Dermis microvascular lymphatic vessel endothelial cell (primary cell): ENCODE data around the gene MAFF. TPM values are rescaled to one million over a fixed set of nuclear protein-coding genes. Genes with fewer than 3 reads are reported as not detected.

Source experiments
- DNase-seq, 2 donors: peaks; one replicate each; pipeline versions ENCODE4 v3.0.0 to v3.0.0-alpha.2; 2010; ENCODE audit warnings: low read depth in 2 of 2
- total RNA-seq: library from RNA; depleted of rRNA; stranded (reverse); fragments of >200 nt; gene quantifications from 2 replicates; pipeline ENCODE4 v1.2.1, GENCODE V29; 2014

Gene MAFF
- total RNA-seq, 1 donor from 2014 or later = 34.9 TPM

GRCh38 chr22:38247713-38248112 lies 45.9 kb downstream of the MAFF start:
- DNase-seq = no peak

DNA sequence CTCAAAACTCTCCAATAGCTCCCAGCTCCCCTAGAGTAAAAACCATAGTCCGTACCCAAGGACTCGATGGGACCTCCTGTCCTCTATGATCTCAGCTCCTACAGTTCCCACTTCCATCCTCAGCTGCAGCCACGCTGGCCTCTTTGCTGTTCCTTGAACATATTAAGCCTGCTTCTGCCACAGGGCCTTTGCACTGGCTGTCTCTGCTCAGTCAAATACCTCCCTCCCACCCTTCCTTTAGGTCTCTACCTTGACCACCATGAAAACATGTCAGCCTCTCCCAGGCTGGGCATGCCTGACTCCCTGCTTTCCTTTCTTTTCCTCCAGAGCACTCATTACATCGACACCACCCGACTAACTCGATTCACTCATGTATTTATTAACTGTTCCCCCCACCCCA lies 46.5 kb downstream of the MAFF start:
- no peak for DNase-seq

DNA sequence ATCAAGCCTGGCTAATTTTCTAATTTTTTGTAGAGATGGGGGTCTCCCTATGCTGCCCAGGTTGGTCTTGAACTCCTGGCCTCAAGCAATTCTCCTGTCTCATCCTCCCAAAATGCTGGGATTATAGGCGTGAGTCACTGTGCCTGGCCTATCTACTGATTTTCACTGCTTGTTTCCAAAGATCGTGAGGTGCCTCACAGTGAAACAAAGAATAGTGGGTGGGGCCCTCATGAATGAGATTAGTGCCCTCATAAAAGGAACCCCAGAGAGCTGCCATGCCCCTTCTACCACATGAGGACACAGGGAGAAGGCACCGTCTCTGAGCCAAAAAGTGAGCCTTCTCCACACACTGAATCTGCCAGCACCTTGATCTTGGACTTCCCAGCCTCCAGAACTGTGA lies 47.5 kb downstream of the MAFF start:
- no peak for DNase-seq

DNA sequence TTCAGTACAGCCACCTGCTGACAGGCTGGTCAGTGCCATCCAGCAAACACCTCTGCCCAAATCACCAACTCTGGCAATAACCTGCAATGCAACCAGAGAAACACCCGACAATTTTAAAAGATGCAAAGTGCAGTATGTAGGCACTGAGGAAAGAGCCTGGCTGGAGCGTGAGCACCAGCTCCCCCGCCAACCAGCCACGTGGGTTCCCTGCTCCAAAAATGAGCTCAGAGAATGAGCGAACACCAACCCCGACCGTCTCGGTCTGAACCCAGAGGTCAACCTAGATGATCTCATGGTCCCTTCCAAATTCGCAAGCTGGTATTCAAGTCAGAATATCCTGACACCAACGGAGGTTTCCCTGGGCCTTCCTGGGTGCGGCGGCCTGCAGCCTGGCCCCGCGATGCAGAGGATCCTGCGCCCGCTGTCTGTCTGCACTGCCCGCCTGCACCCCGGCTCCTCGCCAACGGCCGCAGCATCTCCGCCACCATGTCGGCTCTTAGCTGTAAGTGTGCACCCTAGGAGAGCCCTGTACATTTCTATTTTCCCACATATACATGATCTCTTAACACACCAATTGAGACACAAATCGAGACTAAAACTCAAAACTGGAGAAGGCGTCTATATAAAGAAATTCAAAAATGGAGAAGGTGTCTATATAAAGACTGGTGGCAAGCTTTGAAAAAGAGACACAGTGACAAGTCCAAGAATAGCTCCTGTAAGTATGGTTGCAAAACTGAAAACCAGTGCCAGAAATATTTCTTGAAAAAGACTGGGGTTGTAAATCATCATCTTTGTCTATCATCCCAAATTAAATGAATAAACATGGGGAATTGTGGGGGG lies 48.2 kb downstream of the MAFF start:
- no peak for DNase-seq

- DNase-seq = no peak
These were observed 49.0 kb downstream of the MAFF start for GRCh38 chr22:38250643-38251340.

GRCh38 chr22:38251341-38251692 lies 49.5 kb downstream of the MAFF start:
- no peak for DNase-seq

GRCh38 chr22:38255697-38256096 lies 53.9 kb downstream of the MAFF start:
- no peak for DNase-seq

DNA sequence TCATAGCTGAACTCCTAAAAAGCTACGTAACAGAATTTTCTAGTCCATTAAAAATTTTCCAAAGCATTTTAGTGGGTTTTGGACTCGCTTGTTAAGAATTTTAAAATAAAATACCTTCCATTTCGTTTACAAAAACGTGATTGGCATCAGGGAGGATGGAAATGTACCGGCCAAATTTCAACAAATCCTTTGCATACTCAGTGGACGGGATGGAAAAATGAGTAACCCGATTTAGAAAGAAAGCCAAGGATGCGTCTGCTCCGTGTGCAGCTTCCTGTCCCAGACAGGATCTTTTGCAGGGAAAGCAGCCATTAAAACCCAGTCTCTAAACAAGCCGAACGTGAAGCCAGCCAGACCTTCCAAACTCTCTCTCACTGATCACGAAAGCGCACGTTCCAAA lies 55.4 kb downstream of the MAFF start:
- peak; percentile 87 to 92 for DNase-seq

DNA sequence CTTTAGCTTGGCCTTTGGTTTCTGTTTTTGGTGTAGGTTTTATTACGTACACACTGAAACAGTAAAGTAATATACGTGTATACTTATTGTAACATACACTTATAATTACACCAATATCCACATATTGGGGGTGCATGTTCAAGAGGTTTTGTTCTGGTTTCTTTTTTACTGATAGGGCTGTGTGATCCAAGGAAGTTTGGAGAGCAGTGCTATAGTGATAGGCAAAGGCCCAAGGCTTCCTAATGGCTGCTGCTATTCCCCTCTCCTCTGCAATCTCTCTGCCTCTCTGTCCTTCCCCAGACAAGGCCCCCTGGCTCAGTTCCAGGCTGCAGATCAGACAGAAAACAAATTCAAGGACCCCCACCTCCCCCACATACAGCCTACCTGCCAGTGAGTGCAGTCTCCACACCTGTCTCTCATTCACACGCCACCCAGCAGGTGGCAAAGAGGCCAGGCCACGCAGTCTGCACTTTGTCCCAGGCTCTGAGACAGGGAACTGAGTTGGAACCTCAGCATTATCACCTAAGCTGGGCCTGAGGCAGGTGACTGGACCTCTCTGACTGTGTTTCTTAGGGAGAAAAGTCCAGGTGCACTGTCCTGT lies 56.0 kb downstream of the MAFF start:
- DNase-seq = no peak

GRCh38 chr22:38258895-38259294 lies 57.1 kb downstream of the MAFF start:
- peak in 1 of 2 donors; percentile 23 for DNase-seq

DNA sequence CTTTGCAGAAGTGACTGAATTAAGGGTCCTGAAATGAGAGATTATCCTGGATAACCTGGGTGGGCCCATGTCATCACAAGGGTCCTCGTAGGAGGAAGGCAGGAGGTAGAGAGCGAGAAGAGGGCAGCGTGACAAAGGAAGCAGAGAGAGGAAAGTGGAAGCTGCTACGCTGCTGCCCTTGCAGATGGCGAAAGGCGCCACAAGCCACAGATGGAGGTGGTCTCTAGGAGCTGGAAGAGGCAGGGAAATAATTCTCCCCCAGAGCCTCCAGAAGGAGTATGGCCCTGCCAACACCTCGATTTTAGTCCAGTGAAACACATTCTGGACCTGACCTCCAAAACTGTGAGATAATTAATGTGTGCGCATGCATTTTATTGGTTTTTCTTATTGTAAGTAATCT lies 57.6 kb downstream of the MAFF start:
- no peak for DNase-seq

- DNase-seq = no peak
These were observed 59.2 kb downstream of the MAFF start for GRCh38 chr22:38260761-38261681.

DNA sequence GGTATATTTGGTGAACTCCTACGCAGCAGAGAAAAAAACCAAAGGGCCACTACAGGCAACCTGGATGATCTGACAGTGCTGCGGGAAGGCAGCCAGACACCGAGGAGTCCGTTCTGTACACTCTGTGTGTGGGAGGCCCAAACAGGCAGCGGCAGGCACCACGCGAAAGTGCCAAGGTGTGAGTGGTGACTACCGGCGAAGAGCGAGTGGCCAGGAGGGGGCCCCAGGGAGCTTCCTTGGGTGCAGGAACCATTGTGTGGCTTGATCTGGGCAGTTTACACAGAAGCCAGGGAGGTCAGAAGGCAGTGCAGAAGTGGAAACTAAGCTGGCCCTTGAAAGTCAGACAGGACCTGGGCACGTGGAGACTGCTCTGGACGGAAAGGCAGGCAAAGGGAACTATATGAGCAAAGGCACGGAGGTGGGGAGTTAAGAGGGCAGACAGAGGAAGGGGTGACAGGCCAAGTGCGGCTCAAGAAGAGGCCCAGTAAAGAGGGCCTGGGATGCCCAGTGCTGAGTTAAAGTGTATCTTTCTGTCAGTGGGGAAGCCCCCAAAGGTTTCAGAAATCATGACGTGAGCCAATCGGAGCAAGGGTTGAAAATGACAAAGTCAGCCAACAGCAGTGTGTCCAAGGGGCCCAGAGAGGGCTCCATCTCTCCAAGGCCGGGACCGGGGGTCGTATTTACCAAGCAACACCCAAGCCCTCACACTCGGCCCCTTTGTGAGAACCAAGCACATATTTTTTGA lies 60.4 kb downstream of the MAFF start:
- peak in 1 of 2 donors; percentile 44 for DNase-seq

GRCh38 chr22:38264322-38264843 lies 62.6 kb downstream of the MAFF start:
- DNase-seq = no peak

Other genes starting within 250 kb of the MAFF start
- gene C22orf23, start 248.4 kb upstream of the MAFF start, total RNA-seq = under 0.01 and 0.13 TPM in 2 replicates
- 38.8 and 44.9 TPM in 2 replicates for gene POLR2F, start 248.3 kb upstream of the MAFF start, total RNA-seq
- not detected in 2 replicates for gene SOX10, start 217.4 kb upstream of the MAFF start, total RNA-seq
- 6.5 and 11.5 TPM in 2 replicates for gene PICK1, start 144.6 kb upstream of the MAFF start, total RNA-seq
- under 0.01 and 0.13 TPM in 2 replicates for gene SLC16A8, start 117.8 kb upstream of the MAFF start, total RNA-seq
- 0.25 TPM in 1 of 2 replicates, not detected in the other for gene BAIAP2L2, start 91.3 kb upstream of the MAFF start, total RNA-seq
- gene PLA2G6, start 20.2 kb upstream of the MAFF start, total RNA-seq = 1.5 and 3.5 TPM in 2 replicates
- gene TMEM184B, start 71.0 kb downstream of the MAFF start, total RNA-seq = 25.4 and 32.9 TPM in 2 replicates
- 78.7 and 112 TPM in 2 replicates for gene CSNK1E, start 115.4 kb downstream of the MAFF start, total RNA-seq